Type B pancreatic cell (in vitro differentiated cells): Measurements from ENCODE around the gene FOXC2. TPM values are rescaled to one million over a fixed set of nuclear protein-coding genes. Genes with fewer than 3 reads are reported as not detected.

ENCODE experiments used
- DNase-seq: peaks from one replicate; pipeline ENCODE4 v3.0.0; 2021; ENCODE audit warnings: mixed read lengths; ENCODE audit not compliant: unreplicated experiment; ENCODE audit errors: extremely low spot score
- H3K27ac Mint-ChIP-seq: 2 replicates; pipeline ENCODE4 v1.8.0; 2021; ENCODE audit warnings: mild to moderate bottlenecking, mixed read lengths
- H3K27me3 Mint-ChIP-seq: 2 replicates; pipeline ENCODE4 v1.8.0; 2021; ENCODE audit warnings: mixed read lengths
- H3K36me3 Mint-ChIP-seq: 2 replicates; pipeline ENCODE4 v1.8.0; 2021; ENCODE audit warnings: mixed read lengths
- H3K4me1 Mint-ChIP-seq: one replicate; pipeline ENCODE4 v1.8.0; 2021; ENCODE audit warnings: mixed read lengths; ENCODE audit not compliant: unreplicated experiment
- H3K4me3 Mint-ChIP-seq: 2 replicates; pipeline ENCODE4 v1.8.0; 2021; ENCODE audit warnings: mild to moderate bottlenecking, mixed read lengths
- H3K9me3 Mint-ChIP-seq: 2 replicates; pipeline ENCODE4 v1.8.0; 2021; ENCODE audit warnings: mixed read lengths
- total RNA-seq: library from RNA; stranded (reverse); gene quantifications from 2 replicates; pipeline ENCODE4 v1.2.1, GENCODE V29; 2021; ENCODE audit warnings: low replicate concordance
- TF ChIP-seq, protein P1 (sequence below): fragments of 200-600 bp; sonication (generic); conservative IDR thresholded peaks from 2 replicates; pipeline ENCODE4 v1.5.0; 2021; ENCODE audit warnings: antibody characterized with exemption, mild to moderate bottlenecking

FOXC2 gene
- total RNA-seq, 1 donor from 2014 or later = 11.3 TPM

DNA sequence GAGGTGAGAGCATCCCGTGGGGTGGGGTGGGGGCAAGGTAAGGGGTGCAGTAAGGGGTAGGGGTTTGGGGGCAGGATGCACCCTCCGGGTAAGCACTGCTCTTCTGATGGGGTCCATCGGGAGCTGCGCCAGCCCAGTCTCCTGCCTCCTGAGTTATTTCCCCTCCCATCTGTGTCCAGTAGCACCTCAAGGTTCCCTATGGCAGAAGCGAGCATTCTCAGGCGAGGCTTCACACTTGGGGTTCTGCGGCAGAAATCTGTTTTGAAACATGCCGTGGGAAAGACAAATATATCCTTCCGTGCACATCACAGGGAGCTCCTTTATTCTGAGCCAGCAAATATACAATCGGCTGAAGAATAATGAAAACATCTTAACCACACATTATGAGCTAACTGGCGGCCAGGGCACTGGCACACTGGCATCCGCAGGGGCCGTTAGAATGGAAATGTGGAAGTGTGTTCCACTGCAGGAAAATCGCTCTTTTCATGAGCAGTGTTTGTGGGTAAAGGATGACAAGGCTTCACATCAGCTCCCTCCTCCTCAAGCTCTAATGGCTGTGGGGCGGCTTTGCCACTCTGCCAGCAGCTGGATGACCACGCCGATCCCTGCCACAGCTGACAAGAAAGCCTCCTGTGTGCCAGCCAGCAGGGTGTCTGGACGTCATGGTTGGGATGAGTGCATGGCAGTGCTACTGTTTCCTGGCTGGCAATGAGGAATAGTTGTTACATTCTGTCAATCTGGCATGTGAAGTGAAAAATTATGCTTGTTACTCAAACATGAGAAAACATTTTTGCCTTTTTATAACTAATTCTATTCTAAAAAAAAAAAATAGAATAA, 31.6 kb upstream of the FOXC2 start:
- Mint-ChIP-seq H3K9me3 (no peaks in the 10 kb centered on the region), H3K36me3 (no peaks in the 10 kb centered on the region), H3K4me1 (no peaks in the 10 kb centered on the region), H3K4me3 (no peak overlapping the region), H3K27me3 (peaks cover under 1% of the 10 kb centered on the region), H3K27ac (no peak overlapping the region)
- DNase-seq = no peak
- TF ChIP-seq, protein P1, sequence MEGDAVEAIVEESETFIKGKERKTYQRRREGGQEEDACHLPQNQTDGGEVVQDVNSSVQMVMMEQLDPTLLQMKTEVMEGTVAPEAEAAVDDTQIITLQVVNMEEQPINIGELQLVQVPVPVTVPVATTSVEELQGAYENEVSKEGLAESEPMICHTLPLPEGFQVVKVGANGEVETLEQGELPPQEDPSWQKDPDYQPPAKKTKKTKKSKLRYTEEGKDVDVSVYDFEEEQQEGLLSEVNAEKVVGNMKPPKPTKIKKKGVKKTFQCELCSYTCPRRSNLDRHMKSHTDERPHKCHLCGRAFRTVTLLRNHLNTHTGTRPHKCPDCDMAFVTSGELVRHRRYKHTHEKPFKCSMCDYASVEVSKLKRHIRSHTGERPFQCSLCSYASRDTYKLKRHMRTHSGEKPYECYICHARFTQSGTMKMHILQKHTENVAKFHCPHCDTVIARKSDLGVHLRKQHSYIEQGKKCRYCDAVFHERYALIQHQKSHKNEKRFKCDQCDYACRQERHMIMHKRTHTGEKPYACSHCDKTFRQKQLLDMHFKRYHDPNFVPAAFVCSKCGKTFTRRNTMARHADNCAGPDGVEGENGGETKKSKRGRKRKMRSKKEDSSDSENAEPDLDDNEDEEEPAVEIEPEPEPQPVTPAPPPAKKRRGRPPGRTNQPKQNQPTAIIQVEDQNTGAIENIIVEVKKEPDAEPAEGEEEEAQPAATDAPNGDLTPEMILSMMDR = no peak

- DNase-seq = no peak
- H3K27ac Mint-ChIP-seq = no peak overlapping the region
- H3K9me3 Mint-ChIP-seq = no peaks in the 10 kb centered on the region
- H3K27me3 Mint-ChIP-seq = no peaks in the 10 kb centered on the region
- no peaks in the 10 kb centered on the region for H3K36me3 Mint-ChIP-seq
- TF ChIP-seq, protein P1 = no peak
- H3K4me1 Mint-ChIP-seq = no peaks in the 10 kb centered on the region
- no peak overlapping the region for H3K4me3 Mint-ChIP-seq
These were observed 30.0 kb upstream of the FOXC2 start for GRCh38 chr16:86536621-86537020.

GRCh38 chr16:86537486-86537885, 29.1 kb upstream of the FOXC2 start:
- no peak overlapping the region for H3K27ac Mint-ChIP-seq
- TF ChIP-seq, protein P1 = no peak
- H3K27me3 Mint-ChIP-seq = no peaks in the 10 kb centered on the region
- DNase-seq = no peak
- no peaks in the 10 kb centered on the region for H3K4me1 Mint-ChIP-seq
- no peaks in the 10 kb centered on the region for H3K9me3 Mint-ChIP-seq
- H3K4me3 Mint-ChIP-seq = no peak overlapping the region
- no peaks in the 10 kb centered on the region for H3K36me3 Mint-ChIP-seq

DNA sequence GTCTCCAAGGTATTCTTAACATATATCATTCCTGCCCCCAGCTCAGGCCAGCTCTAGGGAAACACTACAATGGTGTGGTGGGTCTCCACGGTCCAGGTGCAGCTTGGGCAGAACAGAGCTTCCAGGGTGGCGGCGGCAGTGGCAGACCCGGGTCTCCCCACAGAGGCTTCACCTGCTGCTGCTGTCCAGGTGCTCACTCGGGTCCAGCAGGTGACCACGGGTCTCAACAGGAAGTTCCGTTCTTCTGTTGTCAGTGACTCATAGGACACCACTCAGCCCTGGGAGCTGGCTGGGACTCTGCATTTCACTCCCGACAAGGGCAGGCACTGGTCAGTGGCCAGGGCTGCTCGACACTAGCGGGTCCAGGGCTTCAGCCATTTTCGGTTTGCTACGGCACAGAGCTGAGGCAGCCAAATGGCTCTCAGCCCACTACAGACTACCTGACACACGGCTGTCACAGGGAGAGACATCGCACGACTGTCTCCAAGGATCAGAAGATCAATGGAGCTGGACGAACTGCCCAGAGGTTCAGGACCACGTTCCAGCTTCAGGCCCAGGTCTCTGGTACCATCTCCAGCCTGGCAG, 28.3 kb upstream of the FOXC2 start:
- Mint-ChIP-seq H3K27me3 (no peaks in the 10 kb centered on the region), H3K27ac (no peak overlapping the region), H3K4me1 (no peaks in the 10 kb centered on the region), H3K4me3 (no peak overlapping the region), H3K9me3 (no peaks in the 10 kb centered on the region), H3K36me3 (no peaks in the 10 kb centered on the region)
- no peak for DNase-seq
- TF ChIP-seq, protein P1 = no peak

- Mint-ChIP-seq H3K27me3 (no peaks in the 10 kb centered on the region), H3K4me3 (no peak overlapping the region), H3K4me1 (no peaks in the 10 kb centered on the region), H3K36me3 (peaks cover 6% of the 10 kb centered on the region), H3K9me3 (no peaks in the 10 kb centered on the region), H3K27ac (no peak overlapping the region)
- TF ChIP-seq, protein P1 = no peak
- no peak for DNase-seq
These were observed 25.7 kb upstream of the FOXC2 start for GRCh38 chr16:86540894-86541293.
